RWPE1 (cell line): Measurements from ENCODE around the gene SNAPC4.
A peak's percentile ranks its signal among the peaks of the same experiment; 100 is the strongest.

Experiments
- CTCF ChIA-PET: fragments of 350-600 bp; sonication (Branson Sonifier 250); formaldehyde crosslinking; extraction: SDS; loops from one replicate; lab custom pipeline; 2021; lab: Yijun Ruan, JAX
- POLR2A ChIA-PET: fragments of 400-600 bp; formaldehyde crosslinking; extraction: SDS; loops from one replicate; lab custom pipeline; 2020; ENCODE audit warnings: antibody characterized with exemption; ENCODE audit not compliant: low non-redundant PET; lab: Yijun Ruan, JAX
- DNase-seq: peaks from one replicate; pipeline ENCODE4 v3.0.0; 2012; ENCODE audit warnings: low spot score
- H3K27ac ChIP-seq: fragments of 450-650 bp; 2 replicates; pipeline ENCODE4 v1.5.1; 2017
- TF ChIP-seq, protein P1 (sequence below): fragments of 450-650 bp; conservative IDR thresholded peaks from 2 replicates; pipeline ENCODE4 v1.5.1; 2017; ENCODE audit warnings: low read depth, mild to moderate bottlenecking

The SNAPC4 gene

DNA sequence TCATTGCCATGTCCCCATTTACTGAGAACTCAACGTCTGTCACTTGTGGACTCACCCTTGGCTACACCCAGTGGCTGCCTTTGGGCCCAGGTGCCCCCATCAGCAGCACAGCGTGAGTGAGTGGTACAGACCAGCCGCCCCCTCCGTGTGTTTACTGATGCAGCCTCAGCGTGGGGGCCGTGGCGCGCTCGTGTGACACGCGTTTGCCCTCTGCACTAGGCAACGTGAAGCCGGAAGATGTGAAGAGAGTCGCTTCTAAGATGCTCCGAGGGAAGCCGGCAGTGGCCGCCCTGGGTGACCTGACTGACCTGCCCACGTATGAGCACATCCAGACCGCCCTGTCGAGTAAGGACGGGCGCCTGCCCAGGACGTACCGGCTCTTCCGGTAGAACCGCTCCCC lies 22.9 kb upstream of the SNAPC4 start:
- CTCF ChIA-PET, result no interaction called here

DNA sequence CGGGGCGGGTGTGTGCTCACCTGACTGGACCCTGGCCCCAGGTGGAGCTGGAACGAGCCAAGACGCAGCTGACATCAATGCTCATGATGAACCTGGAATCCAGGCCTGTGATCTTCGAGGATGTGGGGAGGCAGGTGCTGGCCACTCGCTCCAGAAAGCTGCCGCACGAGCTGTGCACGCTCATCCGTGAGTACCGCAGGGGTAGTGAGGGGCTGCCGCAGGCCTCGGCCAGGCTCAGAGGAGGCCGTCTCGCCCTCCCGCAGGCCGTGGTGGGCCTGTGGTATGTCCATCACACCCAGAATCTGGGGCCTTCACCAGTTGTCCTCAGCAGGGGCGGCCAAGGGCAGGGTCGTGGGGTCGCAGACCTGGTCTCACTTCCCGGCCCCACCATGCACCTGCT lies 21.8 kb upstream of the SNAPC4 start:
- no peak overlapping the region for H3K27ac ChIP-seq
- no peak for DNase-seq
- TF ChIP-seq, protein P1, sequence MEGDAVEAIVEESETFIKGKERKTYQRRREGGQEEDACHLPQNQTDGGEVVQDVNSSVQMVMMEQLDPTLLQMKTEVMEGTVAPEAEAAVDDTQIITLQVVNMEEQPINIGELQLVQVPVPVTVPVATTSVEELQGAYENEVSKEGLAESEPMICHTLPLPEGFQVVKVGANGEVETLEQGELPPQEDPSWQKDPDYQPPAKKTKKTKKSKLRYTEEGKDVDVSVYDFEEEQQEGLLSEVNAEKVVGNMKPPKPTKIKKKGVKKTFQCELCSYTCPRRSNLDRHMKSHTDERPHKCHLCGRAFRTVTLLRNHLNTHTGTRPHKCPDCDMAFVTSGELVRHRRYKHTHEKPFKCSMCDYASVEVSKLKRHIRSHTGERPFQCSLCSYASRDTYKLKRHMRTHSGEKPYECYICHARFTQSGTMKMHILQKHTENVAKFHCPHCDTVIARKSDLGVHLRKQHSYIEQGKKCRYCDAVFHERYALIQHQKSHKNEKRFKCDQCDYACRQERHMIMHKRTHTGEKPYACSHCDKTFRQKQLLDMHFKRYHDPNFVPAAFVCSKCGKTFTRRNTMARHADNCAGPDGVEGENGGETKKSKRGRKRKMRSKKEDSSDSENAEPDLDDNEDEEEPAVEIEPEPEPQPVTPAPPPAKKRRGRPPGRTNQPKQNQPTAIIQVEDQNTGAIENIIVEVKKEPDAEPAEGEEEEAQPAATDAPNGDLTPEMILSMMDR, result no peak
- ChIA-PET POLR2A (no interaction called here), CTCF (no interaction called here)

More for the DNA sequence above, 22.9 kb upstream of the SNAPC4 start:
- POLR2A ChIA-PET, result no interaction called here
- peak overlapping the region; percentile 50; the same call in 1 of the 2 replicates for H3K27ac ChIP-seq
- TF ChIP-seq, protein P1, result no peak
- no peak for DNase-seq

DNA sequence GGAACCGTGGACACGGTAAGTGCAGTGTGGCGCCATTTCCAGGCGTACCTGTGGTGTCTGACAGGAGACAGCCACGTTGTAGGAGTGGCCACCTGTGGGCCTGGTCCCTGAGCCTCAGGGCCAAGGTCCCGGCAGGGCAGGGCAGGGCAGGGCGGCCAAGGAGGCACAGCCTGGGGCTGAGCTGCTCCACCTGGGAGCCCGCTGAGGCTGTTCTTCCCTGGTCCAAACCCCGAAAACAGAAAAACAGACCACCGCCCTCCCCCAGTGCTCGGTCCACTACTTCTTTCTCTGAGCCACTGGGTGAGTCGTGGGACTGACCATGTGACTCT lies 19.1 kb upstream of the SNAPC4 start:
- no peak for DNase-seq
- H3K27ac ChIP-seq, result peak overlapping the region; percentile 2; the same call in 1 of the 2 replicates
- CTCF ChIA-PET, result interaction anchor here (0.7 kb wide), 1 partner anchor 43 kb away, joined by 3 read pairs; no protein-coding TSS in a partner anchor
- POLR2A ChIA-PET, result no interaction called here
- TF ChIP-seq, protein P1, result no peak

DNA sequence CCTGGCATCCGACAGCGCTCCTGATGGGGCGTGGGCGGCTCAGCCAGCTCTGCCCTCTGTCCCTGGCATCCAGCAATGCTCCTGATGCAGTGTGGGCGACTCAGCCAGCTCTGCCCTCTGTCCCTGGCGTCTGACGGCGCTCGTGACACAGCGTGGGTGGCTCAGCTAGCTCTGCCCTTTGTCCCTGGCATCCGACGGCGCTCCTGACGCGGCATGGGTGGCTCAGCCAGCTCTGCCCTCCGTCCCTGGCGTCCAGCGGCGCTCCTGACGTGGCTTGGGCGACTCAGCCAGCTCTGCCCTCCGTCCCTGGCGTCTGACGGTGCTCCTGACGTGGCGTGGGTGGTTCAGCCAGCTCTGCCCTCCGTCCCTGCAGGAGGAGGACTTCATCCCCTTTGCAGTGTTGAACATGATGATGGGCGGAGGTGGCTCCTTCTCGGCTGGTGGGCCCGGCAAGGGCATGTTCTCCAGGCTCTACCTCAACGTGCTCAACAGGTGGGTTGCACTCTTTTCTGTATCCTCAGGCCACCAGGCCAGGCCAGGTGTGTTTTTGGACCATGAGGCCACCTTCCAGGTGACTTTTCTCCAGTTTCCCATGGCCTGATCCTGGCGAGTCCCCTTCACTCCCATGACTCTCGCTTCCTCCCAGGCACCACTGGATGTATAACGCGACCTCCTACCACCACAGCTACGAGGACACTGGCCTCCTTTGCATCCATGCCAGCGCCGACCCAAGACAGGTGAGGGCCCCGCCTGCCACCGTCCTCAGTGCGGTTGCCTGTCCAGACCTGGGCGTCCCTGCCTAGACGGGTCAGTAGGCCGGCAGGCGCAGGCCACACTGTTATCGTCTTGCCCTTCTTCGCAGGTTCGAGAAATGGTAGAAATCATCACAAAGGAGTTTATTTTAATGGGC lies 18.5 kb upstream of the SNAPC4 start:
- DNase-seq, result no peak
- ChIA-PET POLR2A (no interaction called here), CTCF (interaction anchor here (0.6 to 1.0 kb wide), 4 partner anchors 17 to 326 kb away, joined by 3 to 4 read pairs (median 3); no protein-coding TSS in a partner anchor)
- H3K27ac ChIP-seq, result peak overlapping the region; percentile 2; the same call in 1 of the 2 replicates
- TF ChIP-seq, protein P1, result no peak

DNA sequence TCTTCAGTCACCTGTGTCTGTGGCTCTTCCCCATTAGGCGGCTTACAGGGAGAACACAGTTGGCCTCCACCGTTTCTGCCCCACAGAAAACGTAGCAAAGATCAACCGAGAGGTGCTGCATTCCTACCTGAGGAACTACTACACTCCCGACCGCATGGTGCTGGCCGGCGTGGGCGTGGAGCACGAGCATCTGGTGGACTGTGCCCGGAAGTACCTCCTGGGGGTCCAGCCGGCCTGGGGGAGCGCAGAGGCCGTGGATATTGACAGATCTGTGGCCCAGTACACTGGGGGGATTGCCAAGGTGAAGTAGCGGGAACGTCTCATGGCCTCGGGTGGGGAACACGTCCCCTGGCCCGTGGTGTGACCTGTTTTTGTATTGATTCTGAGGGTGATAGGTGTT lies 16.9 kb upstream of the SNAPC4 start:
- CTCF ChIA-PET, result interaction anchor here (0.7 to 0.8 kb wide), 2 partner anchors 255 to 1173 kb away, joined by 3 read pairs; no protein-coding TSS in a partner anchor
- H3K27ac ChIP-seq, result no peak overlapping the region
- POLR2A ChIA-PET, result no interaction called here
- DNase-seq, result no peak
- TF ChIP-seq, protein P1, result no peak

DNA sequence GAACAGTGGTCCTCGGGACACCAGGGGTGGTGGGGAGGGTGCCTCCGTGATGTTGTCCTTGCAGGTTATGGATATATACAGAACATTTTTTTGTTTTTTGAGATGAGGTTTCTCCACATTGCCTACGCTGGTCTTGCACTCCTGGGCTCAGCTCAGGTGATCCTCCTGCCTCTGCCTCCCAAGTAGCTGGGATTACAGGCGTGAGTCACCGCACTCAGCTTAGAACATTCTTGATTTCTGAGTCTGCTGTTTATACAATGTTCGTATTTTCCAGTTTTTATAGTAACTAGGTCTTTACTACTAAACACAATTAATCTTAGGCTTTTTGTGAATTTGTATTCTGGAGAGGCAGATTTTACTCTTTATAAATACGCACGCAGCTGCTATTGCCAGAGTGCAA lies 16.5 kb upstream of the SNAPC4 start:
- ChIA-PET POLR2A (no interaction called here), CTCF (interaction anchor here (0.7 kb wide), 1 partner anchor 1172 kb away, joined by 3 read pairs; no protein-coding TSS in a partner anchor)
- no peak for DNase-seq
- TF ChIP-seq, protein P1, result no peak
- H3K27ac ChIP-seq, result peak overlapping the region; percentile 8
